Measurements from ENCODE around the gene MRPL43. TPM values are rescaled to one million over a fixed set of nuclear protein-coding genes. Genes with fewer than 3 reads are reported as not detected.

The MRPL43 gene
- total RNA-seq, 1 donor = 51.8 TPM

GRCh38 chr10:101007915-101008822, 20.9 kb upstream of the MRPL43 start:
- DNase-seq (ENCODE audit: low read depth) = no peak
- no peak overlapping the region for H3K4me3 ChIP-seq (ENCODE audit: low read depth, low read length)
- no peak for TF ChIP-seq CTCF (IDR thresholded peaks at IDR 0.05; ENCODE audit: insufficient read depth, low read depth, low read length)

- H3K4me3 ChIP-seq (ENCODE audit: low read depth, low read length) = no peak overlapping the region
- DNase-seq (ENCODE audit: low read depth) = peak; percentile 28
- TF ChIP-seq CTCF (IDR thresholded peaks at IDR 0.05; ENCODE audit: insufficient read depth, low read depth, low read length) = no peak
Measured at GRCh38 chr10:101007099-101007711, 19.9 kb upstream of the MRPL43 start.

GRCh38 chr10:101006593-101007098, 19.3 kb upstream of the MRPL43 start:
- no peak for DNase-seq (ENCODE audit: low read depth)
- no peak for TF ChIP-seq CTCF (IDR thresholded peaks at IDR 0.05; ENCODE audit: insufficient read depth, low read depth, low read length)
- H3K4me3 ChIP-seq (ENCODE audit: low read depth, low read length) = no peak overlapping the region

- DNase-seq (ENCODE audit: low read depth) = no peak
- TF ChIP-seq CTCF (IDR thresholded peaks at IDR 0.05; ENCODE audit: insufficient read depth, low read depth, low read length) = no peak
- H3K4me3 ChIP-seq (ENCODE audit: low read depth, low read length) = no peak overlapping the region
Measured at GRCh38 chr10:101005869-101006567, 18.7 kb upstream of the MRPL43 start.

GRCh38 chr10:101005361-101005760, 18.1 kb upstream of the MRPL43 start:
- H3K4me3 ChIP-seq (ENCODE audit: low read depth, low read length) = no peak overlapping the region
- no peak for TF ChIP-seq CTCF (IDR thresholded peaks at IDR 0.05; ENCODE audit: insufficient read depth, low read depth, low read length)
- no peak for DNase-seq (ENCODE audit: low read depth)

- H3K4me3 ChIP-seq (ENCODE audit: low read depth, low read length) = no peak overlapping the region
- no peak for DNase-seq (ENCODE audit: low read depth)
- no peak for TF ChIP-seq CTCF (IDR thresholded peaks at IDR 0.05; ENCODE audit: insufficient read depth, low read depth, low read length)
Measured at GRCh38 chr10:101003639-101004206, 16.4 kb upstream of the MRPL43 start.

Data from fibroblast of villous mesenchyme (primary cell).